Inflammatory macrophage (primary cell): ENCODE data around the gene SLC6A14.

Source experiments
- DNase-seq, 2 donors: peaks; one replicate each; pipeline ENCODE4 v3.0.0-alpha.2; 2020 to 2022
- total RNA-seq, 18 experiments: gene quantifications; one replicate each; lab custom pipeline; 2026; ENCODE audit warnings: mixed read lengths in 6 of 18, inconsistent platforms in 2 of 18; lab: John Stamatoyannopoulos, UW

Gene SLC6A14, protein sequence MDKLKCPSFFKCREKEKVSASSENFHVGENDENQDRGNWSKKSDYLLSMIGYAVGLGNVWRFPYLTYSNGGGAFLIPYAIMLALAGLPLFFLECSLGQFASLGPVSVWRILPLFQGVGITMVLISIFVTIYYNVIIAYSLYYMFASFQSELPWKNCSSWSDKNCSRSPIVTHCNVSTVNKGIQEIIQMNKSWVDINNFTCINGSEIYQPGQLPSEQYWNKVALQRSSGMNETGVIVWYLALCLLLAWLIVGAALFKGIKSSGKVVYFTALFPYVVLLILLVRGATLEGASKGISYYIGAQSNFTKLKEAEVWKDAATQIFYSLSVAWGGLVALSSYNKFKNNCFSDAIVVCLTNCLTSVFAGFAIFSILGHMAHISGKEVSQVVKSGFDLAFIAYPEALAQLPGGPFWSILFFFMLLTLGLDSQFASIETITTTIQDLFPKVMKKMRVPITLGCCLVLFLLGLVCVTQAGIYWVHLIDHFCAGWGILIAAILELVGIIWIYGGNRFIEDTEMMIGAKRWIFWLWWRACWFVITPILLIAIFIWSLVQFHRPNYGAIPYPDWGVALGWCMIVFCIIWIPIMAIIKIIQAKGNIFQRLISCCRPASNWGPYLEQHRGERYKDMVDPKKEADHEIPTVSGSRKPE
- total RNA-seq = 0 to 0.72 (median 0) reads per million in 18 experiments

DNA sequence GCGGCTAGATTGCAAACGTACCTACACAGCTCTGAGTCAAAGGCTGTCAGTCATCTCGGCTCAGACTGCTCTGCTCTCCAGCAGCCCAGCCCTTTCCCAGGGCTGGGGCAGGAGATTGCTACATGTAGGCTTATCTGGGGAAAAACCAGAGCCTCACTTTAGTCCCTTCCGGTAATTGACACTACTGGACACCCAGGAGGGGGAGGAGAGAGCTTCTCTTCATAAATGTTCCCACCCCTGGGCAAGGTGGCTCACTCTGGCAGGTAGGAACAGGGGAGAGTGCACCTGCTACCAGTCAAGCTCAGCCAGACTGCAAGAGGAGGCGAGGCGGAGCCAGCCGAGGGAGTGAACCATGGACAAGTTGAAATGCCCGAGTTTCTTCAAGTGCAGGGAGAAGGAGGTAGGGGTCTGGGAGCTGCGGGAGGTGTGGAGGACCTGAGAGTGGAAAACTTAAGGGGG, at the start of gene SLC6A14:
TSS of gene SLC6A14 (plus strand) at position 249 of the 459 bp plus-strand sequence. CDS start at position 353, 104 bp downstream.
- no peak for DNase-seq

DNA sequence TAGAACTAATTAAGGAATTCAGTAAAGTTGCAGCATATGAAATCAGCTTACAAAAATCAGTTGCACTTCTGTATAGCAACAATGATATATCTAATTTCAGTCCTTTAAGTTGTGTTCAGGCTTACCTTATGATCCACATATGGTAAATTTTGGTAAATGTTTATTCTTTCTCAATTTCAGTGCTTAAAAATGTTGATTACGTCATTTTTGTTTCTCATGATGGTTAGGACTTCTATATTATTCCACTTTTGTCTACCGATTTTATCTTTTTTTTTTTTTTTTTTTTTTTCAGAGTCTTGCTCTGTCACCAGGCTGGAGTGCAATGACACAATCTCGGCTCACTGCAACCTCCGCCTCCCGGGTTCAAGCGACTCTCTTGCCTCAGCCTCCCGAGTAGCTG, 40.7 kb upstream of the SLC6A14 start:
- DNase-seq = no peak

DNA sequence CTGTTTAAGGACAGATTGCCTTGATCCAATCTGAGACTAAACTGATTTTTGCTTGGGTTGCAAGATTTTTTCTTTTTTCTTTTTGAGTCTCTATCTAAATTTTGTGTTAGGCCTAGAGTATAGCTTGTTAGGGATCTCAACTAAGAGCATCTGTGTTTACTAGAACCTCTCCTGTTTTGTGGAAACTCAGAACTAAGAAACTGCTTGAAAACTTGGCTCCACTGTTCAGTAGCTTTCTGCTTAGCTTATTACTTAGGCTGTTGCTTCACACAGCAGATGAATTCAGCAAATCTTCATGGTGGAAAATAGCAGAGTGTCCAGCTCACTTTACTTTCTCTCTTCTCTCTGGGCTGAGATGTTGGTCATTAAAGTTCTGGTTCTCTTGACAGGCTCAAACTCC, 36.7 kb upstream of the SLC6A14 start:
- DNase-seq = no peak

DNA sequence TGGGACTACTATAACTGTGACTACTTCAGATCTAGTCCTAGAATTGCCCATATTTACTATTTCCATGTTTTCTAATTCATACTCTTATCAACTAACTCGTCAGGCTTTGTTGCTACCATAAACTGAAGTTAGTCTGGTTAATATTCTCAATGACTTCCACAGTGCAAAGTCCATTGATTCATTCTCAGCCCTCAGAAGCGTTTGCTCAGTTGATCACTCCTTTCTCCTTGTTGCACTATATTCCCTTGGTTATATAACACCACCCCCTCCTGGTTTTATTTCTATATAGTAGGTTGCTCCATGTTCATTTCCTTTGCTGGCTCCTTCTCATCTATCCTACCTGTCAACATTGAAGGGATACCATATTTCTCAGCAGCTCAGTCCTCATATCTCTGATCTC, 27.2 kb upstream of the SLC6A14 start:
- DNase-seq = no peak

GRCh38 chrX:116413273-116413672, 23.1 kb upstream of the SLC6A14 start:
- no peak for DNase-seq

DNA sequence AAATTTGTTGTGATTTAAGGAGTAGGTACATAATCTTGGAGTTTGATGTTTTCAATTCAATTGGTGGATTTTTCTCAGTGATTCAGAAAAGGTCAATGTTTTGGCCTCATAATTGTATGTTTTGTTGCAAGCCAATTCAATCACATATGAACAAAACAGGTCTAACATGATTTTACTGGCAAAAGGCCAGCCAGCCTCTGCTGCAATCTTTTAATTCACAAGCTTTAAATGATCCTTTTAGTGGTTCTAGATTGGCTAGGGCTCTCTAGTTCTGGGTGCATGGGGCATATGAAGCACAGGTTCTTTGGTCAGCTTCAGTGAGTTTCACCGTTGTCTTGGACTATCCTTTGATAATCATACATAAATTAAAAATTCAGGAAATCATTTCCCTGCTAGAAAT, 19.2 kb upstream of the SLC6A14 start:
- no peak for DNase-seq

GRCh38 chrX:116417968-116418367, 18.4 kb upstream of the SLC6A14 start:
- no peak for DNase-seq

- DNase-seq = no peak
Measured at GRCh38 chrX:116427978-116428377, 8.4 kb upstream of the SLC6A14 start.

GRCh38 chrX:116435597-116435996, 809 bp upstream of the SLC6A14 start:
- no peak for DNase-seq

DNA sequence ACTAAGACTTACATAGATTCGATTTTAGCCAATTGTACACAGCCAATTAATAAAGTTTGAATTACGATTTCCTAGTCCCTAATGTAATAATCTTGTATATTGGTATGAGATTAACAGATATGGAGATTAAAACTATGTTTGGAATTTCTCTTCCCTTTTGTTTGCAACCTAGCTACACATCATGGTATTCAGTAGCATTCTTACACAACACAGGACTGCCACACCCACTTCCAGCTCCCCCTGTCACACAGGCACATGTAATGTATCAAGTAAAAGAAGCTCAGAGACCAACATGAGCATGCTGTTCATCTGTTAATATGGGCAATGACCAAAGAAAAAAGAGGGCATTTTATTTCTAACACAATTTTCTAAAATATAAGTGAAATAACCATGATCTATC, 12.8 kb downstream of the SLC6A14 start:
- no peak for DNase-seq

DNA sequence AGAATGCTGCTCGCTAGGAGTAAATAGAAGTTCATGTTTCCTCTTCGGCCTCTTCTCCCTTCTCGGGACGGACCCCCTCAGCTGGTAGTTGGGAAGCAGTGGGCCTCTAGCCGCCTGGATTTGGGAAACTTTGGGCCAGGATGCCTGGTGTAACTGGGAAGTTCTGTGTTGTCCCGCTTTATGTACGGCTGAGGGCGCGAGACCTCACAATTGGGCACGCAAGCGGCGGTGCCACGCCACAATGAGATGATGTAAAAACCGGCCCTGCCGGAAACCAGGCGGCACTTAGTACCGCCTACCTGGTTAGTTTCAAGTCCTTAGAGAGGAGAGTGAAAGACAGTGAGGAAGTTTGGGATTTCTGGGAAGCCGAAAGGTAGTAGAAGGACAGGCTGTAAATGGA, 26.4 kb downstream of the SLC6A14 start, which contains the start of gene CT83:
TSS of gene CT83 (minus strand) at position 155 of the 400 bp plus-strand sequence. CDS start at position 35, 120 bp downstream.
- DNase-seq = no peak

DNA sequence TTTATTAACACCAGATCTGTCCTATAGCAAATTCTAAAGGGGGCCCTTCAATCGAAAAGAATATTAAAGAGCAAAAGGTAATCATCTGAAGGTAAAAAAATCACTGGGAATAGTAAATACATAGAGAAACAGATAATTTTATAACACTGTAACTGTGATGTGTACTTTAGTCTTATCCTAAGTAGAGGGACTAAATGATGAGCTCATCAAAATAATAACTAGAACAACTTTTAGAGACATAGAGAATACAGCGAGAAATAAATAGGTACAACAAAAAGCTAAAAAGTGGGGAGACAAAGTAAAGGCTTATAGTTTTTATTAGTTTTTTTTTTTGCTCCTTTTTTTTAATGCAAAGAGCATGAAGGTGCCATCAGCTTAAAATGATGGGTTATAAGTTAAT, 43.7 kb downstream of the SLC6A14 start:
- no peak for DNase-seq

DNA sequence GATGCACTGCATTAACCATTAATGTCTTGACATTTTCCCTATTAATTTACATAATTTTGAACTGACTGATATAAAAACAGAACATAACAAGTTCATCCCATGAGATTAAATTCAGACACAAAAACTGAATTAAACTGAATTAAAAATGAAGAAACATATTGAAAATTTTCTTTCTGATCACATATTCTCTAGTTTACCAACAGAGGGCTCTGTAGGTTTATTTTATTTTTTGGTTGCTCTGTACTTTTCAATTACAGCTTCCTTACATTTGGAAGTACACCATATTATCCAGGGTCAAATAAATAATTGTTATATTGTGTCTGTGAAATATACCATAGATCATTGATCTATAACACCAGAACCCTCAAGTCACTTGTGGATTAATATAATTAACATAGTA, 53.7 kb downstream of the SLC6A14 start:
- no peak for DNase-seq

- no peak for DNase-seq
Measured at GRCh38 chrX:116493271-116493670, 56.9 kb downstream of the SLC6A14 start.

- DNase-seq = no peak
Measured at GRCh38 chrX:116499780-116500179, 63.4 kb downstream of the SLC6A14 start.
